ENCODE measurements around the gene ACVRL1.

GRCh38 chr12:51953864-51954263 lies 46.6 kb downstream of the ACVRL1 start:
- TF ChIP-seq GATA2 (IDR thresholded peaks at IDR 0.05; ENCODE audit: low read depth, low read length) (no peak), GATA3 (IDR thresholded peaks at IDR 0.05; ENCODE audit: low read depth, low read length) (no peak)

All from SH-SY5Y (cell line).